GM08714 (cell line): ENCODE data around the gene PCED1B.

Experiments used
- H3K4me3 ChIP-seq: fragments of 200-500 bp; sonication (Bioruptor generic); 2 replicates; pipeline ENCODE4 v1.5.1; 2014; ENCODE audit warnings: mild to moderate bottlenecking, low read length, inconsistent platforms
- ZNF274 ChIP-seq: IDR thresholded peaks from 2 replicates; pipeline ENCODE4 v1.6.1; 2012; ENCODE audit warnings: mild to moderate bottlenecking, low read depth, low read length

The PCED1B gene

GRCh38 chr12:47077206-47078085 lies 2.0 kb upstream of the PCED1B start:
- H3K4me3 ChIP-seq, result no peak overlapping the region

GRCh38 chr12:47078086-47078395 lies 1.4 kb upstream of the PCED1B start:
- no peak overlapping the region for H3K4me3 ChIP-seq
- TF ChIP-seq ZNF274, result no peak

More at GRCh38 chr12:47077206-47078085, 2.0 kb upstream of the PCED1B start:
- no peak for TF ChIP-seq ZNF274

DNA sequence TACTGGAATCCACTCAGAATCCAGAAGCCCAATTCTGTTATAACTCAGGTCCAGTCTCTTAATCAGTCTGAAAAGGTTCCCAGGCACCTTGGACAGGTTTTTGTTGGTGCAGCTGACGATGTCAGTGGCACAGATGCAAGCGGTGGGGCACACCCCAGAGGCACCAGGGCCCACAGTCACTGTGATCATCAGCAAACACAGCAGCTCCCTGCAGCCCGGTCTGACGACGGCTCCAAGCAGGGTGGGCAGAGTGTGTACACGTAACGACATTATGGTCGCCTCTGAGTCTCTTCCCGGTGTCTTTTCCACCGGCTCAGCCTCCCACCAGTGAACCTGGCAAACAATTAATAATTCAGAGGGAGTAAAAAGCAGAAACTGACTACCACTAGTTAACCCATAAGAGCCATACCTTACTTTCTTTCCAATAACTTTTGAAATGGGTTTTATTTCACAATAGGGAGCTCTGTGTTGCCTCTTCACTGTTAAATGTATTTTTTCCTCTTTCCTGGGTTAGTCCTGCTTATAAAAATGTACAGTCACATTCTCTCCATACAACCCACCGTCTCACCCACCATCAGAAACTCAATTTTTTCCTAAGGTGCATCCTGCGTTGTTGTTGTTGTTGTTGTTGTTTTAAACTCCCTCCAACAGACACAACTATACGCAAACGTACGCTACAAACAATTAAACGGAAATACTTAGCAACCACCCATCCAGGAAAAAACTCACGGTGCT lies 521 bp upstream of the PCED1B start:
- peak overlapping the region; percentile 61; the same call in 1 of the 2 replicates for H3K4me3 ChIP-seq
- TF ChIP-seq ZNF274, result no peak

DNA sequence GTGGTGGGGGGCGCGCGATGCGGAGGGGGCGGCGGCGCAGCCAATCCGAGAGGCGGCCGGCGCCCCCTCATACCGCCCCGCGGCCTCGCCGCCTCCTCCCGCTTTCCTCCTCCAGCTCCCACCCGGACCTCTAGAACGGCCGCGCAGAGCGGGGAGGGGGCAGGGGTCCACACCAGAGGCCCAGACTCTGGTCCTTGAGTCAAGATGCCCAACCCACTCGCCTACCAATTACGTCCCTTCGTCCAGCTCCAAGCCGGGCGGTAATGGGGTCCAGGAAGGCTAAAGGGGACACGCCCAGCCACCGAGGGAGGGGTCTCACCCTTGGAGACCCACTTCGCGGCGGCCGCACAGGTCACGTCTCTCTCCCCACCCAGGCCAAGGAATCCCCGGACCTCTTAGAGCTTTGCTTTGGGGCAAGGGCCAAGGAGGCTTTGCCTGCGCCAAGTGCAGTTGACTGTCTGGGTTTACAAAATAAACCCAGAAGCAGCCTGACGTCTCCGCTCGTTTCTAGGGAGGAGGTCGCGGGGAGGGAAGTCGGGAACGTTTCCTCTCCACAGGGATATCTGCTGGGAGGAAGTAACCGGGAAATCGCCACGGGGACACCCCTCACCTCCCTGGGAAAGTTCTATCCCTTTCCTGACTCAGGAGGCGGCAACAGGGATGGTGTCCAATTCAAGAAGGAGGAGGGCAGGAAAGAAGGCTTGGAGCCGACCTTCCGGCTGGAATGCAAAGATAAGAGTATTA lies 732 bp downstream of the PCED1B start:
- no peak for TF ChIP-seq ZNF274
- H3K4me3 ChIP-seq, result peak overlapping the region; percentile 61

DNA sequence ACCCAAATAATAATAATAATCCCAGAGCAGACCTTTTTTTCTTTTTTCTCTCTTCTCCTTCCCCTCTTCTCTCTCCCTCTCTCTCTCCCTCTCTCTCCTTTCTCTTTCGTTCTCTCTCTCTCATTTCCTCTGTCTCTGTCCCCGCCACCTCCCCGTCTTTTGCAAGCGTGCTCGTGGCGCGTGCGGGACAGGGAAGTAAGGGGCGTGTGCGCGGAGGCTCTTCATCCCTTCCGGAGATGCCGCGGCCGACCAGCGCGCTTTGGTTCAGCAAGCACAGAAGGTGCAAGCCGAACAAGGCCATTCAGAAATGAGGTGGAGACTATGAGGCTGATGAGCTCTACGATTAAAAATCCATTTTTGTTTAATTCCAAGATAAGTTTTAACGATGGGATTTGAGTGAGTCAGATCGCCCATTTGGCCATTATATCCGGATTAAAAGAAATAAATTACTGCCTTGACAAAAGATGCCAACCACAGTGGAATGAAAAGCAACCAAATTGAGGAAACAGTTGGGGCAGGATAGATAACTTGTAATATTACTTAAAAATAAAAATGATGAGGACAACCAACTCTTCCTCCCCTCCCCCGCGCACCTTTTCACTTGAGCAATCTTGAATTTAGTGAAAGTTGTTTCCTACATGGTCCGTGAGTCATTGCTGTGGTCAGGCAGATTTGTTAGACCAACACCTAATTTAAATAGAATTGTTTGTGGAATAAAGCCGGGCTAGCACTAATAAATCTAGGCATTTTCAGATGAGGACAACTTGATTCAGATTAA lies 1.5 kb downstream of the PCED1B start:
- peak overlapping the region; percentile 61 for H3K4me3 ChIP-seq

DNA sequence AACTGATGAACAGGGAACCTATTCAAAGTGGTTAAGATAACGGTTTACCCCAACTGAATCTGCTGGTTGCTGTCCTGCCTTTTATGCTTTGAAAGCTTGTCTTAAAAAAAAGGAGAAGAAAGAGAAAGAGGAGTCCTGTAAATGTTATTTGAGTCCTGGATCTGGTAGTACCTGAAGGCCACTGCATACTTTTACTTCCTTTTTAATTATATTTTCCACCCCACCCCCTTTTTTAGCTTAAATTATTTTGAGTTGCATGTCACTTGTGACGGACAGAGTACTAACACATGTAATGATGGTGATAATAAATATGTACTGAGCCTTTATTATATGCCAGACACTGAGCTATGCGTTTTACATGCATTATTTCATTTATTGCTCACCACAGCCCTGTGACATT lies 2.9 kb downstream of the PCED1B start:
- TF ChIP-seq ZNF274, result no peak
- H3K4me3 ChIP-seq, result no peak overlapping the region

More for the DNA sequence above, 1.5 kb downstream of the PCED1B start:
- no peak for TF ChIP-seq ZNF274

DNA sequence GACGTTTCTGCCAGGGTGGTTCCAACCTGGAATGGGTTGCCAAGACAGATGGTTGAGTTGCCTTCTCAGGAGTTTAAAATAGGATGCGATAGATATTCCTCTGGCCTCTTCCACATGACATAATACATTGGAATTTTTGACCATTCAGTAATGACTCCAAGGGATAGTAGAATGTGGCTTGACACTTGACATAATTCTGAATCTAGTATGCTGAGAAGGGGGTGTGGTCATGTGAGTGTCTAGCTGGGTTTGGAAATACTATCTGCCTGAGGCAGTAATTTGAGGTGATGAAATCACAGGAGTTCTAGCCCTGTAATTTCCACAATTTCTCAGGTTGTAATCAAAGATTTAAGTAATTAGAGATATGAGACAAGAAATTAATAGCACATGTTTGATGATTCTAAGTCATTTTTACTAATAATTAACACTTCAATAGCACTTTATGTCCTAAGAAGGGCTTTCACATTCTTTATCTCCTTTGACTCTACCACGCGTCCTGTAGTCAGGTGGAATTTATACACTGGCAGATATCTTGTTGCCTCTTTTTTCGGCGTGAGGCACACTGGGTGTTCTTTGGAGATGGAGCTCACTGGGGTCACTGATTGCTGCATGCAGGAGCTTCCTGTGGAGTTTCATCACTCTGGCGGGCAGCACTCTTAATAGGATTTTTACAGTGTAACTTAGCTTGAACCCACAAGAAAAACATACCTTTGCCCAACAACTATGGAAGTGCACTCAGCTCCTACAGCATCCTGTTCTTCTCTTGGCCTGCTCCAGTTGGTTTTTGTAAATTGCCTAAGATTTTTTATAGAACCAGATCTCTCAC lies 3.6 kb downstream of the PCED1B start:
- H3K4me3 ChIP-seq, result no peak overlapping the region
- TF ChIP-seq ZNF274, result no peak

- no peak for TF ChIP-seq ZNF274
- no peak overlapping the region for H3K4me3 ChIP-seq
Observed at GRCh38 chr12:47084172-47084571, 4.8 kb downstream of the PCED1B start.

DNA sequence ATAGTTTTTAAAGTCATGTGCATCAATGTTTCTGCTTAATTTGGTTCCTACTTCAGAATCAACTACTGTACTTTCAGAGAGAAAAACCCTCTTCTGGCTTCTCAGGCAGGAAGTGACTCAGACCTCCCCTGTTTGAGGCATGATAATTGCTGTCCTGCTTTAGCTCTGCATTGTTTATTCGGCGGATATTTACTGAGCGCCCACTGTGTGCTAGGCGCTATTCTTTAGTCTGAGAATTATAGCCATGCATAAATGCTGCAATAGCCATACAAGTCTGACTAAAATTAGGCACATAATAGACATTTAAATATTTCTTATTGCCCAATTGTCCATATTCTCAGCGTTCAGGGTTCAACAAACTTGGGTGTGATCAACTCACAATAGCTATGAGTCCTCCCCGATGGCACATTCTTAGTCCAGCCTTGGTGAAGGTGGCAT lies 6.4 kb downstream of the PCED1B start:
- no peak for TF ChIP-seq ZNF274
- H3K4me3 ChIP-seq, result no peak overlapping the region

DNA sequence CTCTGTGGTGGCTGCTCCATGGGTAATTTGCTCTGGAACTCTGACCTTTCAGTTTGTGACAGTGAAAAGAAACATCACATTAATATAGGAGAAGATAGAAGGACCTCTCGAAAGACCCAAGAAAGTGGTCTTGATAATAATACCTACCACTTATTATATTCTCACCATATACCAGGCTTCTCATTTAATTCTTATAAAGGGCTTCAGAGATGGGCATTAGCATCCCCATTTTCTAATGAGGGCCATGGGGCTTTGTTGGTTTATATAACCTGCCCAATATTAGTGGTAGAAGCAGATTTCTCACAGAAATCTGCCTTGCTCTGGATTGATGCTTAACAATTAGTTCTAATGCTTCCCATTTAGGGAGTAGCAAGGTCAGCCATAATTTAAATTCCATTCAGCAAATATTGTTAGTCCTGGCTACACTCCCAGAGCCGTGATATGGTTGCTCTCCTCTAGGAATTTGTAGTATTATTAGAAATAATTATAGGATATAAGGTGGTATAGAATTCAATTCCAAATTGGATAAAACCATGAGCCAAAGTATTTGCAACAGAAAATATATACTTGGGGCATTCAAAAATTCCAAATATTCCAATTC lies 7.8 kb downstream of the PCED1B start:
- no peak for TF ChIP-seq ZNF274

DNA sequence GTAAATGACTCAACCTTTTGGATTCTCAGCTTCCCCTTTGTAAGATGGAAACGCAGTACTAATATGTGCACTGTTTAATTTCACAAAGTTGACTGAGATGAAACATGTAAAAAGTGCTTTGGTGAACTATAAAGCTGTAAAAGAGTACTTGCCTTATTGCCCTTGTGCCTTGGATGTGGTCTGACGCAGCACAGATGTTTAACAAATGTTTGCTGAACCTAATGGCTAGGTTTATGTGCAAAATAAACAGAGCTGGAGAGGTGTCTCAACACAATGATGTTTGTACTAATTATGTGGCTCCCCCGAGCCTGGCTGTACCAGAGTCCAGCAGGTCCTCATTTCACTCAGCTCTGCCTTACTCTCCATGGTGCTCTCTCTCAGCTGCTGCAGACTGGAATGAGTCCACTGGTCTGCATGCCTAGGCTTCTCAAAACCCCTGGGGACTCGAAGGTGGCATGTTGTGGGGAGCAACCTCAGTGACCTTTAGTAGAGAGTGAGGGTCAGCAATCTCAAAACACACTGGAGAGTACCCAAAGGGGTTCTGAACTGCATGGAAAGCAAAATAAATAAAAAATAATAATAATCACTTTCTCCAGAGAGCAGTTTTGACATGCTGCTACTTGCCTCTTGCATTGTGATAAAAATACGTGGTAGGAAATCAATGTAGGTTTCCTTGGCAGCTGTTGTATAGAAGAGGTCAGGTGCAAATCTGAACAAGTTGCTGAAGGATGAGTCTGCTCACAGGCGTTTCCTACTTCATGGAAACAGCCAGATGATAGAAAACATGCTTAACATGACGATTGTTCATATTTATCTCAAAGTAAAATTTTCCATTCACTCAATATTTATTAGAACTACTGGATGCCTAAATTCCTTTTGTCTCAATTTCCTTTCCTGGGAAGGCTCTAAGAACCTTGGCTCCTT lies 8.9 kb downstream of the PCED1B start:
- no peak for TF ChIP-seq ZNF274
- H3K4me3 ChIP-seq, result no peak overlapping the region

More for the DNA sequence above, 7.8 kb downstream of the PCED1B start:
- H3K4me3 ChIP-seq, result no peak overlapping the region
